K562 (cell line): ENCODE results near the gene TP53I3. TPM values are rescaled to one million over a fixed set of nuclear protein-coding genes. Genes with fewer than 3 reads are reported as not detected.

Experiments used
- ADNP ChIP-seq: fragments of 200-800 bp; sonication (Bioruptor generic); IDR thresholded peaks from 2 replicates; pipeline ENCODE4 v1.6.1; 2016; ENCODE audit warnings: missing genetic modification characterization, missing compliant biosample characterization
- ASH1L ChIP-seq: fragments of 450-650 bp; IDR thresholded peaks from 2 replicates; pipeline ENCODE4 v1.6.1; 2018; ENCODE audit warnings: borderline replicate concordance, mild to moderate bottlenecking, low read depth; ENCODE audit not compliant: partially characterized antibody
- CBX1 ChIP-seq: sonication (generic); IDR thresholded peaks from 2 replicates; pipeline ENCODE4 v1.6.1; 2016; ENCODE audit warnings: antibody characterized with exemption, low read depth, mild to moderate bottlenecking
- CXXC5 ChIP-seq: fragments of 250-450 bp; sonication (Bioruptor Pico); IDR thresholded peaks from 2 replicates; pipeline ENCODE4 v1.8.0; 2022; ENCODE audit warnings: inconsistent platforms, mild to moderate bottlenecking, moderate library complexity
- DMBX1 ChIP-seq: fragments of 250-450 bp; sonication (Bioruptor Pico); IDR thresholded peaks from 2 replicates; pipeline ENCODE4 v1.8.0; 2022; ENCODE audit warnings: inconsistent platforms, mild to moderate bottlenecking, moderate library complexity, borderline replicate concordance
- E4F1 ChIP-seq: fragments of 250-450 bp; sonication (Bioruptor Pico); IDR thresholded peaks from 2 replicates; pipeline ENCODE4 v1.5.0; 2021; ENCODE audit warnings: mild to moderate bottlenecking, borderline replicate concordance
- HDAC1 ChIP-seq, 2 experiments: fragments of 450-650 bp; IDR thresholded peaks; 2 replicates each; pipeline ENCODE4 v1.6.1; 2016 to 2017; ENCODE audit warnings: inconsistent platforms in 1 of 2, mild to moderate bottlenecking in 1 of 2, moderate library complexity in 1 of 2
- IRF2 ChIP-seq: sonication (generic); formaldehyde crosslinking; IDR thresholded peaks from 2 replicates; pipeline ENCODE4 v1.8.1; 2022; ENCODE audit warnings: mild to moderate bottlenecking, missing genetic modification reagents
- KAT2B ChIP-seq: IDR thresholded peaks from one replicate; pipeline ENCODE4 v1.6.1; 2012; ENCODE audit warnings: low read depth, mild to moderate bottlenecking, control low read depth, inconsistent platforms, low read length, moderate library complexity
- MAFF ChIP-seq: IDR thresholded peaks from 2 replicates; pipeline ENCODE4 v1.6.1; 2012; ENCODE audit warnings: low read length, improper control_type of control experiment
- MTA1 ChIP-seq: fragments of 450-650 bp; IDR thresholded peaks from 2 replicates; pipeline ENCODE4 v1.6.1; 2017; ENCODE audit warnings: borderline replicate concordance
- MTA2 ChIP-seq: fragments of 450-650 bp; IDR thresholded peaks from 2 replicates; pipeline ENCODE4 v1.6.1; 2016; ENCODE audit warnings: low read depth
- NFRKB ChIP-seq: fragments of 450-650 bp; IDR thresholded peaks from 2 replicates; pipeline ENCODE4 v1.6.1; 2016; ENCODE audit warnings: low read depth
- NONO ChIP-seq, 2 experiments: fragments of 200-400 bp in 1 of 2; fragments of 450-650 bp in 1 of 2; formaldehyde crosslinking in 1 of 2; IDR thresholded peaks; 2 replicates each; pipeline ENCODE4 v1.6.1; 2017; ENCODE audit warnings: low read depth in 2 of 2, mild to moderate bottlenecking in 2 of 2, moderate library complexity in 2 of 2, low read length in 1 of 2
- PHF8 ChIP-seq: fragments of 200-600 bp; sonication (generic); IDR thresholded peaks from 2 replicates; pipeline ENCODE4 v1.6.1; 2012; ENCODE audit warnings: mixed run types, mild to moderate bottlenecking, inconsistent platforms, low read length, moderate library complexity, borderline replicate concordance
- POLR2G ChIP-seq: fragments of 200-400 bp; formaldehyde crosslinking; IDR thresholded peaks from 2 replicates; pipeline ENCODE4 v1.6.1; 2017; ENCODE audit warnings: low read depth, mild to moderate bottlenecking, antibody characterized with exemption, low read length, moderate library complexity
- SAFB ChIP-seq: fragments of 200-400 bp; formaldehyde crosslinking; IDR thresholded peaks from 2 replicates; pipeline ENCODE4 v1.6.1; 2017; ENCODE audit warnings: low read depth, low read length, borderline replicate concordance
- SIN3A ChIP-seq, 2 experiments: fragments of 150-350 bp in 1 of 2; IDR thresholded peaks; 2 replicates each; pipeline ENCODE4 v1.6.1; 2011 to 2016; ENCODE audit warnings: borderline replicate concordance in 2 of 2, low read depth in 2 of 2, low read length in 2 of 2, mild to moderate bottlenecking in 2 of 2, moderate library complexity in 2 of 2; ENCODE audit not compliant: control insufficient read depth in 1 of 2
- SOX6 ChIP-seq: fragments of 450-650 bp; IDR thresholded peaks from 2 replicates; pipeline ENCODE4 v1.6.1; 2014; ENCODE audit warnings: mild to moderate bottlenecking
- TBL1XR1 ChIP-seq, 2 experiments: IDR thresholded peaks; 2 replicates each; pipeline ENCODE4 v1.6.1; 2012; ENCODE audit warnings: improper control_type of control experiment in 2 of 2, low read length in 2 of 2, mild to moderate bottlenecking in 1 of 2
- THRA ChIP-seq: fragments of 450-650 bp; IDR thresholded peaks from 2 replicates; pipeline ENCODE4 v1.6.1; 2017; ENCODE audit warnings: mild to moderate bottlenecking, moderate library complexity
- ZEB2 ChIP-seq: fragments of 450-650 bp; IDR thresholded peaks from 2 replicates; pipeline ENCODE4 v1.6.1; 2016
- ZNF444 ChIP-seq: fragments of 250-450 bp; sonication (Bioruptor Pico); IDR thresholded peaks from 2 replicates; pipeline ENCODE4 v1.4.0; 2020; ENCODE audit warnings: mild to moderate bottlenecking, moderate library complexity
- ZNF561 ChIP-seq: fragments of 450-650 bp; formaldehyde crosslinking; conservative IDR thresholded peaks from 2 replicates; pipeline ENCODE4 v1.4.0; 2020; ENCODE audit warnings: mild to moderate bottlenecking, moderate library complexity
- ZNF589 ChIP-seq: fragments of 200-800 bp; sonication (Bioruptor generic); IDR thresholded peaks from 2 replicates; pipeline ENCODE4 v1.6.1; 2016; ENCODE audit warnings: low read depth, missing genetic modification characterization, missing compliant biosample characterization
- polyA plus RNA-seq, 8 experiments: library from polyadenylated mRNA; depleted of rRNA in 4 of 8; stranded (reverse) in 5 of 8; unstranded in 3 of 8; fragments of >200 nt; fragmentation: Nextera tagmentation in 2 of 8; fragmentation: Illumina TruSeq in 1 of 8; extraction: Ambion mirVana in 2 of 8; extraction: Trizol in 1 of 8; gene quantifications; 2 replicates each; pipeline versions ENCODE4 v1.2.1 to v1.2.3, GENCODE V29; 2011 to 2014; ENCODE audit warnings: inconsistent platforms in 1 of 8, missing spikeins in 1 of 8
- total RNA-seq, 7 experiments: library from RNA; depleted of rRNA in 6 of 7; stranded (reverse); fragments of >200 nt in 6 of 7; fragmentation: Illumina TruSeq in 2 of 7; extraction: Trizol in 2 of 7; gene quantifications; 2 replicates each; pipeline versions ENCODE4 v1.2.1 to v1.2.3, GENCODE V29; 2011 to 2021; ENCODE audit warnings: low replicate concordance in 1 of 7

Gene TP53I3
- total and polyA plus RNA-seq, 9 of the 15 experiments (the other 6 are each of a cell fraction or from before 2014, with no cell fraction given): 0.65 to 9.5 (median 5.6) TPM

GRCh38 chr2:24084386-24085199, at the start of gene TP53I3 (continued):
- TF ChIP-seq SIN3A (IDR thresholded peaks at IDR 0.05; ENCODE audit: borderline replicate concordance in 2 of 2, control insufficient read depth in 1 of 2, low read depth in 2 of 2, low read length in 2 of 2) (peak in 1 of 2 experiments; percentile 58; a peak in 1 of 4 replicates), NONO (IDR thresholded peaks at IDR 0.05; ENCODE audit: low read depth in 2 of 2, low read length in 1 of 2) (peak; percentile 72 to 73; a peak in 2 of 4 replicates), HDAC1 (IDR thresholded peaks at IDR 0.05) (no peak; a peak in 1 of 4 replicates), KAT2B (peak; percentile 80), MTA2 (no peak), ZNF444 (CRISPR knock-in tag) (no peak), CXXC5 (peak; percentile 60; the same call in 1 of the 2 replicates), SOX6 (peak; percentile 46; the same call in 1 of the 2 replicates), DMBX1 (CRISPR knock-in tag) (0 out of 2 replicates have a peak, but pooled peaks have one; percentile 24), ZNF561 (CRISPR knock-in tag) (0 out of 2 replicates have a peak, but pooled peaks have one; percentile 47), ZEB2 (0 out of 2 replicates have a peak, but pooled peaks have one; percentile 7), SAFB (peak; percentile 15; the same call in 1 of the 2 replicates), ASH1L (peak; percentile 40), E4F1 (CRISPR knock-in tag) (no peak), MTA1 (peak; percentile 49; the same call in 1 of the 2 replicates), CBX1 (peak; percentile 61; the same call in 1 of the 2 replicates), NFRKB (peak; percentile 80), ZNF589 (no peak), THRA (no peak), IRF2 (CRISPR knock-in tag) (no peak), TBL1XR1 (IDR thresholded peaks at IDR 0.05; ENCODE audit: low read length in 2 of 2) (no peak), PHF8 (peak; percentile 53; the same call in 1 of the 2 replicates), MAFF (no peak), POLR2G (peak; percentile 97), ADNP (tag) (no peak)
